Measurements from ENCODE around the gene HOXA11. TPM values are rescaled to one million over a fixed set of nuclear protein-coding genes. Genes with fewer than 3 reads are reported as not detected.

The HOXA11 gene
- total and polyA plus RNA-seq, 7 experiments from 2014 or later: not detected

DNA sequence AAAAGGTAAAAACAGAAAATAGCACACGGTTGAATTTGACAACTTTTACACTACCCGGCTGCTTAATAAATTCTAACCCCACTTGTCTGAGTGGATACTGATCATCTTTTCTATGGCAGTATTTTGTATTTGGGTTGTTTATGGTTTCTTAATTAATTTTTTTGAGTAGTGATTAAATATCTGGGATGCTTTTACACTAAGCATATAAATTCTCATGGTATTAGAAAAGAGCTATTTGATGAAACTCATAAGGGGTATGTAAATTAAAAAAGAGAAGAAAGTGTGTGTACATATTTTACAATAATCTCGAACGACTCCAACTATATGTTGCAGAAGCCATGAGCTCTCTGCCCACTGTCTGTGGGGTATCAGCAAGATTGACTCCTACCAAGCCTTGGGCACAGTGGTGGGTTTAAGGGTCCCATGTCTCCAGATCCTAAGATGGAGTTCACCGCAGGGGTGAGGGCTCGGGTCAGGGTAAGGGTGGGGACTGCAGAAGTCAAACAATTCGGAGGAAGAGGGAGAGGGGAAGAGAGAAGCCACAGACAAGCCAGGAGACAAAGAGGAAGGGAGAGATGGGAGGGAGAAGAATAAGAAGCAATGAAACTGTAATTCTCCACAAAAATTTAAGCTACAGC, 22.4 kb upstream of the HOXA11 start:
- DNase-seq (no peak), ATAC-seq (no peak)
- no peak overlapping the region for H3K27ac Mint-ChIP-seq
- CTCF ChIA-PET: interaction anchor here (0.9 to 3.0 kb wide), 2 partner anchors 12 to 813 kb away, joined by 3 to 13 read pairs; no protein-coding TSS in a partner anchor
- Histone ChIP-seq H3K27me3 (ENCODE audit: control insufficient read depth in 2 of 2, insufficient read depth in 2 of 2, low read length in 2 of 2) (peaks cover 24 to 66% of the 10 kb centered on the region in 2 donors), H3K36me3 (ENCODE audit: control insufficient read depth in 2 of 3, insufficient read depth in 3 of 3, low read length in 3 of 3) (no peaks in the 10 kb centered on the region), H3K4me3 (ENCODE audit: low read length) (no peak overlapping the region), H3K4me1 (ENCODE audit: control insufficient read depth in 2 of 2, insufficient read depth in 2 of 2, low read length in 2 of 2) (peaks cover 4% of the 10 kb centered on the region in 2 donors), H3K9me3 (ENCODE audit: control insufficient read depth in 2 of 3, low read length in 3 of 3) (no peaks in the 10 kb centered on the region), H3K27ac (ENCODE audit: low read depth, low read length) (no peak overlapping the region)
- H3K4me3 Mint-ChIP-seq: no peak overlapping the region
- intact Hi-C loops (cut with micrococcal nuclease): no loop called here
- H3K4me1 Mint-ChIP-seq: peaks cover 0 to 36% (median 30%) of the 10 kb centered on the region in 7 donors
- POLR2A ChIA-PET: no interaction called here
- peaks cover 0 to 7% (median 0%) of the 10 kb centered on the region in 11 donors for H3K9me3 Mint-ChIP-seq
- H3K36me3 Mint-ChIP-seq: no peaks in the 10 kb centered on the region
- peaks cover 90 to 97% (median 95%) of the 10 kb centered on the region in 5 donors for H3K27me3 Mint-ChIP-seq

DNA sequence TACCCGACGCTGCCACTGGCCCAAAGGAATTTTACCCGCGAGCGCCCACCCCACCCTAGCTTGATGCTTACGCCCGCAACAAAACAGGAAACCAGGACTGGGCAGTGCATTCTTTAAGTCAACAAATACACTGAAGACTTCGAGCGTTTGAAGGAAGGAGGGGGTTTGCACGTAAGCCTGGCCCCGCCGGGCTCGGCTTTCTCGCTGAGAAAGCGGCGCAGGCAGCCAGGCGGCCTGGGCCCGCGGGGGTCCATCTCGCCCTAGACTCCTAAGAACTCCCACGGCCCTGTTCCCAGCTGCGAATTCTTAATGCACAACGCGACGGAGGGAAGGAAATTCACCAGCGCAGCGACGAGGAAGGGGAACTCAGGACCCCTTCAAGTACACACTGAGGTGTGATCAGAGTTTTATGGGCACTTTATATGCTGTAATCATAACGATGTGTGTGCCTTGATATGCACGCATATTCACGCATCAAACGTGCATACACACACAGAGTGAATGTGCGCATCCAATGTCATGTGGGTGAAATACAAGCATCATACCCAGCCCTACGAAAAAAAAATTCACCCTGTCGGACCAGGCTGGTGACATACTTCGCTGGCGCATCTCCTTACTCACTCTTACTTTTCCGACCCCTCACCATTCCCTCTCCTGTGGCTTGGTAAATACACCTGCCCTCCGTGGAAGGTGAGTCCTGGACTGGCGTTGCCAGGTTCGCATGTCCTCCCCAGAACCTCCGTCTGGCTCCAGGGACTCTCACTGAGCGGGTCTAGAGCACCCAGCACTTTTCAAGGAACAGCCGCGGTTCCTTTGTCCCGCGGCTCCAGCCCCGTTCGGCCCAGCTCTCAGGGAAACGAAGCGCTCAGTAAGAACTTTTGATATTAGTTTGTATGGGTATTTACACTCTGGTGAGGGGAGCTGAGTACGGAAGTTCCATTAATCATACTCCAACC, 20.6 kb upstream of the HOXA11 start:
- Histone ChIP-seq H3K4me1 (ENCODE audit: control insufficient read depth in 2 of 2, insufficient read depth in 2 of 2, low read length in 2 of 2) (peaks cover 9 to 10% of the 10 kb centered on the region in 2 donors), H3K4me3 (ENCODE audit: low read length) (no peak overlapping the region), H3K27ac (ENCODE audit: low read depth, low read length) (no peak overlapping the region), H3K9me3 (ENCODE audit: control insufficient read depth in 2 of 3, low read length in 3 of 3) (no peaks in the 10 kb centered on the region), H3K36me3 (ENCODE audit: control insufficient read depth in 2 of 3, insufficient read depth in 3 of 3, low read length in 3 of 3) (no peaks in the 10 kb centered on the region), H3K27me3 (ENCODE audit: control insufficient read depth in 2 of 2, insufficient read depth in 2 of 2, low read length in 2 of 2) (peaks cover 21 to 62% of the 10 kb centered on the region in 2 donors)
- ChIA-PET CTCF (interaction anchor here (0.5 kb wide), 1 partner anchor 888 kb away, joined by 3 read pairs; no protein-coding TSS in a partner anchor), POLR2A (interaction anchor here (0.6 kb wide), 1 partner anchor 56 kb away, joined by 3 read pairs; no protein-coding TSS in a partner anchor)
- Mint-ChIP-seq H3K27ac (peak overlapping the region in 2 of 9 donors; percentile 4 to 47), H3K36me3 (peaks cover 0 to 3% (median 0%) of the 10 kb centered on the region in 5 donors), H3K4me3 (peak overlapping the region in 5 of 10 donors; percentile 3 to 54 (median 11)), H3K9me3 (peaks cover 0 to 7% (median 0%) of the 10 kb centered on the region in 11 donors), H3K4me1 (peaks cover 7 to 50% (median 38%) of the 10 kb centered on the region in 7 donors), H3K27me3 (peaks cover 93 to 97% (median 95%) of the 10 kb centered on the region in 5 donors)
- intact Hi-C loops (cut with micrococcal nuclease): no loop called here
- DNase-seq (no peak), ATAC-seq (no peak)

DNA sequence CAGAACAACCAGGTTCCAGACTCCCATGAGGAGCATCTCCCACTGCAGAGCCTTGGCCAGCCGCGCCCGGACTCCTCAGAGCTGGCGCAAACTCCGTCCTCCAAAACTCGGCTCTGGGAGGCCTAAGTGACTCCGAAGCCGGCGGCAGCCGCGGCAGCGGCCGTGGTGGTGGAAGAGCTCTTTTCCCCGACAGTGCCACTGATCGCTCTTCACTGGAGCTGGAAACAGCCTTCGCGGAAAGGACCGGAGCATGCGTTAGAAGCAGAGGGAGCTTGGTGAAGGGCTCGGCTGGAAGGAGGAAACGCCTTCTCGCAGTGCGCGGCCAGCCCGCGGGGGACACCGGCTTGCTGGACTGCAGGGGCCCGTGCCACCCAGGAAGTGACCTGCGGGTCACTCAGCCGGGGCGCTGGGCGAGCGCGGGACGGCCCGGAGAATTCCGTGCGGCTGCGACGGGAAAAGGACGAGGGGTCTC, 19.9 kb upstream of the HOXA11 start:
- ChIA-PET CTCF (no interaction called here), POLR2A (interaction anchor here (0.7 kb wide), 1 partner anchor 1005 kb away, joined by 3 read pairs; no protein-coding TSS in a partner anchor)
- H3K36me3 Mint-ChIP-seq: peaks cover 0 to 5% (median 0%) of the 10 kb centered on the region in 5 donors
- peak overlapping the region in 1 of 9 donors; percentile 16 for H3K27ac Mint-ChIP-seq
- DNase-seq (no peak), ATAC-seq (no peak)
- H3K9me3 Mint-ChIP-seq: peaks cover 0 to 8% (median 0%) of the 10 kb centered on the region in 11 donors
- peaks cover 10 to 12% of the 10 kb centered on the region in 2 donors for H3K4me1 ChIP-seq (ENCODE audit: control insufficient read depth in 2 of 2, insufficient read depth in 2 of 2, low read length in 2 of 2)
- intact Hi-C loops (cut with micrococcal nuclease): loop anchor here in 1 of 2 donors (5.0 kb wide), 1 partner anchor 37 kb away; the partner anchor contains the start of gene EVX1
- peaks cover 23 to 55% of the 10 kb centered on the region in 2 donors for H3K27me3 ChIP-seq (ENCODE audit: control insufficient read depth in 2 of 2, insufficient read depth in 2 of 2, low read length in 2 of 2)
- H3K27ac ChIP-seq (ENCODE audit: low read depth, low read length): no peak overlapping the region
- H3K27me3 Mint-ChIP-seq: peaks cover 90 to 93% (median 91%) of the 10 kb centered on the region in 5 donors
- H3K4me3 Mint-ChIP-seq: peak overlapping the region in 4 of 10 donors; percentile 3 to 19 (median 14)
- no peaks in the 10 kb centered on the region for H3K36me3 ChIP-seq (ENCODE audit: control insufficient read depth in 2 of 3, insufficient read depth in 3 of 3, low read length in 3 of 3)
- peaks cover 7 to 48% (median 39%) of the 10 kb centered on the region in 7 donors for H3K4me1 Mint-ChIP-seq
- no peak overlapping the region for H3K4me3 ChIP-seq (ENCODE audit: low read length)
- no peaks in the 10 kb centered on the region for H3K9me3 ChIP-seq (ENCODE audit: control insufficient read depth in 2 of 3, low read length in 3 of 3)

GRCh38 chr7:27203964-27204594, 19.0 kb upstream of the HOXA11 start:
- peaks cover 23 to 52% of the 10 kb centered on the region in 2 donors for H3K27me3 ChIP-seq (ENCODE audit: control insufficient read depth in 2 of 2, insufficient read depth in 2 of 2, low read length in 2 of 2)
- ChIA-PET POLR2A (interaction anchor here (0.7 kb wide), 1 partner anchor 1005 kb away, joined by 3 read pairs; no protein-coding TSS in a partner anchor), CTCF (no interaction called here)
- peaks cover 82 to 88% (median 85%) of the 10 kb centered on the region in 5 donors for H3K27me3 Mint-ChIP-seq
- peaks cover 10 to 13% of the 10 kb centered on the region in 2 donors for H3K4me1 ChIP-seq (ENCODE audit: control insufficient read depth in 2 of 2, insufficient read depth in 2 of 2, low read length in 2 of 2)
- H3K36me3 Mint-ChIP-seq: peaks cover 0 to 5% (median 0%) of the 10 kb centered on the region in 5 donors
- intact Hi-C loops (cut with micrococcal nuclease): loop anchor here in 1 of 2 donors (5.0 kb wide), 1 partner anchor 38 kb away; the partner anchor contains the start of gene EVX1
- peaks cover 7 to 48% (median 41%) of the 10 kb centered on the region in 7 donors for H3K4me1 Mint-ChIP-seq
- no peak for DNase-seq
- no peaks in the 10 kb centered on the region for H3K36me3 ChIP-seq (ENCODE audit: control insufficient read depth in 2 of 3, insufficient read depth in 3 of 3, low read length in 3 of 3)
- H3K9me3 ChIP-seq (ENCODE audit: control insufficient read depth in 2 of 3, low read length in 3 of 3): no peaks in the 10 kb centered on the region
- peak overlapping the region in 4 of 10 donors; percentile 3 to 48 (median 33) for H3K4me3 Mint-ChIP-seq
- H3K9me3 Mint-ChIP-seq: peaks cover 0 to 9% (median 0%) of the 10 kb centered on the region in 11 donors
- no peak overlapping the region for H3K27ac ChIP-seq (ENCODE audit: low read depth, low read length)
- H3K4me3 ChIP-seq (ENCODE audit: low read length): no peak overlapping the region
- no peak for ATAC-seq
- H3K27ac Mint-ChIP-seq: peak overlapping the region in 1 of 9 donors; percentile 11

DNA sequence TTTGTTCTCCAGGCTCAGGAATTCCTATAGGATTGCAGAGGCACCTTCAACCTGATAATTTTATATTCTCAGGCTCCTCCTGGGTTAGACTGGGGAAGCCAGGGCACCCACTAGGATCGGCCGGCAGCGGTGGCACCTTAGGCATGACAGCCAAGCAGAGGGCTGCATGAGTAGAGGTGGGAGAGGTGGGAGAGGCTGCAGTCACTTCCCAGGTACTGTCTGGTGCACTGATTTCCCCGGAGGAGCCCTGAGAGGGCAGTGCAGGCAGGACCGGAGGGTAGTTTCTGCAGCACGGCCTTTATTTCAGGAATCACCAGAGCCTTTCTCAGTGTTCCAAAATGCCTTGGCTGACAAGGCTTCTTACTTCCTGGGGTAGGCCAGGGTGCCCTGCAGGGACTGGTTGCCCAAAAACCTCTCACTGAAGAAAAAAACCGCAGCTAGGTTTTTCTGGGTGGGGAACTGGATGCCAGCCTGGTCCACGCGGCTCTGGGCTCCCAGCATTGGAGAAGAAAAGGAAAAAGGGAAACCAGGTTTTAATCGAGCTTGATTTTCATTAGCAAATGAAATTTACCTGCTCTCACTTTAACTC, 18.4 kb upstream of the HOXA11 start:
- H3K4me1 ChIP-seq (ENCODE audit: control insufficient read depth in 2 of 2, insufficient read depth in 2 of 2, low read length in 2 of 2): peaks cover 15 to 18% of the 10 kb centered on the region in 2 donors
- no peak for DNase-seq
- Mint-ChIP-seq H3K9me3 (peaks cover 0 to 9% (median 0%) of the 10 kb centered on the region in 11 donors), H3K36me3 (peaks cover 0 to 5% (median 0%) of the 10 kb centered on the region in 5 donors), H3K27ac (no peak overlapping the region), H3K4me1 (peaks cover 7 to 53% (median 46%) of the 10 kb centered on the region in 7 donors), H3K27me3 (peaks cover 81 to 88% (median 84%) of the 10 kb centered on the region in 5 donors), H3K4me3 (no peak overlapping the region)
- no peaks in the 10 kb centered on the region for H3K9me3 ChIP-seq (ENCODE audit: control insufficient read depth in 2 of 3, low read length in 3 of 3)
- H3K27me3 ChIP-seq (ENCODE audit: control insufficient read depth in 2 of 2, insufficient read depth in 2 of 2, low read length in 2 of 2): peaks cover 27 to 57% of the 10 kb centered on the region in 2 donors
- no peak overlapping the region for H3K4me3 ChIP-seq (ENCODE audit: low read length)
- H3K27ac ChIP-seq (ENCODE audit: low read depth, low read length): no peak overlapping the region
- intact Hi-C loops (cut with micrococcal nuclease): loop anchor here in 1 of 2 donors (5.0 kb wide), 1 partner anchor 39 kb away; the partner anchor contains the start of gene EVX1
- ChIA-PET CTCF (no interaction called here), POLR2A (no interaction called here)
- no peak for ATAC-seq
- no peaks in the 10 kb centered on the region for H3K36me3 ChIP-seq (ENCODE audit: control insufficient read depth in 2 of 3, insufficient read depth in 3 of 3, low read length in 3 of 3)

Measured in naive thymus-derived CD4-positive, alpha-beta T cell (primary cell).